ENCODE results near the gene TMOD1.

The TMOD1 gene

DNA sequence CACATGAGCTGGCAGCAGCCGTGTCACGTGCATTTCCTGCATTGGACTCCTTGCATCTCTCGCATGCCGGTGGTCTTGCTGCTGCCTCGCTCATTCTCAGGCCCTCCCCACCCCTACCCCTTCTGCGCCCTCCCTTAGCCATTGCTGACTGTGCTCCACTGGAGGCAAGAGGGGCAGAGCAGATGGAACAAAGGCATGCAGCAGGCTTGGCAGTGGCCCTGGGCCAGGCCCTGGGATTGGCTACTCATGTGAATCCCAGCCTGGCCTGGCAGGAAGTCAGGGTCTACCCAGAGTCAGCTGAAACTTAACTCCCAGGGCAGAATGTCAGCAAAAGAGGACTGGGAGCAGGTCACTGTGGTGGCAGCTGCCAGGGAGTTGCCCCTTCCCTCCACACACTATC, 69.4 kb downstream of the TMOD1 start:
- H2AFZ ChIP-seq (ENCODE audit: low read depth, low read length) = no peak overlapping the region

DNA sequence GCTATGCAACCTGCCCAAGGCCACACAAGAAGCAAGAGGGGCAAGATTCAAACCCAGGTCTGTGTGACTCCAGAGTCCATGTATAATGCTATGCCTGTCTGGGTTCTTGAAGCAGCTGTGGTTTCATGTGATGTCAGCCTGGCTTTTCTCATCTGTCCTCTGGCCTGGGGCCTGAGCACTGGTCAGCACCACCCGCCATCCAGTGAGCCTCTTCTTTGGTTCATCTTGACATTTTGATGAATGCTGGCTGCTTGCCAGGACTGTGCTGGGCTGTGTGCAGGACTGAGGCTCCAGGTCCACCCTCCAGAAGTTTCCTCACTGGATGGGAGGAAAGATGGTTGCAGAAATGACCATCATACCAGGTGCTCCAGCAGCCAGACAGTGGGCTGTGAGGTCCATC, 70.2 kb downstream of the TMOD1 start:
- no peak overlapping the region for H3K9ac ChIP-seq (ENCODE audit: low read length)
- H3K79me2 ChIP-seq (ENCODE audit: low read length) = no peaks in the 10 kb centered on the region
- H3K9me3 ChIP-seq (ENCODE audit: insufficient read depth, low read length) = no peaks in the 10 kb centered on the region
- TF ChIP-seq, protein P1, sequence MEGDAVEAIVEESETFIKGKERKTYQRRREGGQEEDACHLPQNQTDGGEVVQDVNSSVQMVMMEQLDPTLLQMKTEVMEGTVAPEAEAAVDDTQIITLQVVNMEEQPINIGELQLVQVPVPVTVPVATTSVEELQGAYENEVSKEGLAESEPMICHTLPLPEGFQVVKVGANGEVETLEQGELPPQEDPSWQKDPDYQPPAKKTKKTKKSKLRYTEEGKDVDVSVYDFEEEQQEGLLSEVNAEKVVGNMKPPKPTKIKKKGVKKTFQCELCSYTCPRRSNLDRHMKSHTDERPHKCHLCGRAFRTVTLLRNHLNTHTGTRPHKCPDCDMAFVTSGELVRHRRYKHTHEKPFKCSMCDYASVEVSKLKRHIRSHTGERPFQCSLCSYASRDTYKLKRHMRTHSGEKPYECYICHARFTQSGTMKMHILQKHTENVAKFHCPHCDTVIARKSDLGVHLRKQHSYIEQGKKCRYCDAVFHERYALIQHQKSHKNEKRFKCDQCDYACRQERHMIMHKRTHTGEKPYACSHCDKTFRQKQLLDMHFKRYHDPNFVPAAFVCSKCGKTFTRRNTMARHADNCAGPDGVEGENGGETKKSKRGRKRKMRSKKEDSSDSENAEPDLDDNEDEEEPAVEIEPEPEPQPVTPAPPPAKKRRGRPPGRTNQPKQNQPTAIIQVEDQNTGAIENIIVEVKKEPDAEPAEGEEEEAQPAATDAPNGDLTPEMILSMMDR (IDR thresholded peaks at IDR 0.05; ENCODE audit: low read depth, low read length) = no peak
- TF ChIP-seq EZH2phosphoT487 (IDR thresholded peaks at IDR 0.05; ENCODE audit: low read depth) = no peak
- no peaks in the 10 kb centered on the region; the same call in 1 of the 2 replicates for H3K27me3 ChIP-seq (ENCODE audit: low read depth, low read length)
- H3K4me3 ChIP-seq (ENCODE audit: low read length) = no peak overlapping the region
- no peak overlapping the region for H2AFZ ChIP-seq (ENCODE audit: low read depth, low read length)
- H3K4me1 ChIP-seq (ENCODE audit: low read length) = no peaks in the 10 kb centered on the region
- no peak overlapping the region for H3K4me2 ChIP-seq (ENCODE audit: low read length)
- no peak overlapping the region for H3K27ac ChIP-seq (ENCODE audit: low read length)
- no peaks in the 10 kb centered on the region for H4K20me1 ChIP-seq (ENCODE audit: insufficient read depth, low read length)
- H3K36me3 ChIP-seq (replicated peaks; ENCODE audit: low read depth, low read length) = no peaks in the 10 kb centered on the region

More for the DNA sequence above, 69.4 kb downstream of the TMOD1 start:
- Histone ChIP-seq H4K20me1 (ENCODE audit: insufficient read depth, low read length) (no peaks in the 10 kb centered on the region), H3K9ac (ENCODE audit: low read length) (no peak overlapping the region), H3K4me2 (ENCODE audit: low read length) (no peak overlapping the region), H3K9me3 (ENCODE audit: insufficient read depth, low read length) (no peaks in the 10 kb centered on the region), H3K4me1 (ENCODE audit: low read length) (no peaks in the 10 kb centered on the region), H3K4me3 (ENCODE audit: low read length) (no peak overlapping the region), H3K27me3 (ENCODE audit: low read depth, low read length) (no peaks in the 10 kb centered on the region; the same call in 1 of the 2 replicates), H3K79me2 (ENCODE audit: low read length) (no peaks in the 10 kb centered on the region), H3K36me3 (replicated peaks; ENCODE audit: low read depth, low read length) (no peaks in the 10 kb centered on the region), H3K27ac (ENCODE audit: low read length) (no peak overlapping the region)
- TF ChIP-seq EZH2phosphoT487 (IDR thresholded peaks at IDR 0.05; ENCODE audit: low read depth) = no peak
- TF ChIP-seq, protein P1 (IDR thresholded peaks at IDR 0.05; ENCODE audit: low read depth, low read length) = no peak

DNA sequence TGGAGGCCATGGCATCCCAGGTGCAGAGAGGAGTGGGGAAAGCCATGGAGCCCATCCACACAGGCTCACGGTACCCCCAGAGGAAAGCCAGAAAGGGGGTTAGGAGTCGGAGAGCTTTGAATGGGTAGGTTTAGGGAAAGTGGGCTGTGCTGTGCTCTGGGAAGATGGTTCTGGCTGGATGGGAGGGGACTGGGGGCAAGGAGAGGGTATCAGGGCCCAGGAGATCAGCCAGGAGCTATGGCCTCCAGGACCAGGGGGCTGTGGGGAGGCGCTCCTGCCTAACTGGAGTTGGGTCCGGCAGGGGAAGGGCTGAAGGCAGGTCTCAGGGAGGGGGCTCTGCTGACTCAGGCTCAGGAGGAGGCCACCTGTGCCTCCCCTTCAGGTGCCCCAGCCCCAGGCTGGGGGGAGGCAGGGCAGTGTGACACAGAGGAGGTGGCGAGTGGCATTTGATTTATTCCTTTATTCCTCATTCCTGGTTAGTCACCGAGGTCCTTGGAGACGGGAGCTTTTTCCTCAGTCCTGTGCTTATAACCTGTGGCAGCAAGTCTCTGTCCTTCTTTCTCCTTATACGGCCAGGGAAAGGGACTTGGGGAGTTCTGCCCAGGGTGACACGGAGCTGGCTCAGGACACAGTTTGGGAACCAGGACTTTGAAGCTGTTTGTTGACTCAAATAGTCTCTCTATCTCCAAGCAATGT, 70.9 kb downstream of the TMOD1 start:
- Histone ChIP-seq H4K20me1 (ENCODE audit: insufficient read depth, low read length) (no peaks in the 10 kb centered on the region), H3K27me3 (ENCODE audit: low read depth, low read length) (no peaks in the 10 kb centered on the region; the same call in 1 of the 2 replicates), H2AFZ (ENCODE audit: low read depth, low read length) (no peak overlapping the region), H3K27ac (ENCODE audit: low read length) (no peak overlapping the region), H3K9ac (ENCODE audit: low read length) (no peak overlapping the region), H3K36me3 (replicated peaks; ENCODE audit: low read depth, low read length) (no peaks in the 10 kb centered on the region), H3K4me3 (ENCODE audit: low read length) (no peak overlapping the region), H3K4me2 (ENCODE audit: low read length) (no peak overlapping the region), H3K9me3 (ENCODE audit: insufficient read depth, low read length) (no peaks in the 10 kb centered on the region), H3K4me1 (ENCODE audit: low read length) (no peaks in the 10 kb centered on the region), H3K79me2 (ENCODE audit: low read length) (no peaks in the 10 kb centered on the region)
- TF ChIP-seq, protein P1 (IDR thresholded peaks at IDR 0.05; ENCODE audit: low read depth, low read length) = no peak
- no peak for TF ChIP-seq EZH2phosphoT487 (IDR thresholded peaks at IDR 0.05; ENCODE audit: low read depth)

DNA sequence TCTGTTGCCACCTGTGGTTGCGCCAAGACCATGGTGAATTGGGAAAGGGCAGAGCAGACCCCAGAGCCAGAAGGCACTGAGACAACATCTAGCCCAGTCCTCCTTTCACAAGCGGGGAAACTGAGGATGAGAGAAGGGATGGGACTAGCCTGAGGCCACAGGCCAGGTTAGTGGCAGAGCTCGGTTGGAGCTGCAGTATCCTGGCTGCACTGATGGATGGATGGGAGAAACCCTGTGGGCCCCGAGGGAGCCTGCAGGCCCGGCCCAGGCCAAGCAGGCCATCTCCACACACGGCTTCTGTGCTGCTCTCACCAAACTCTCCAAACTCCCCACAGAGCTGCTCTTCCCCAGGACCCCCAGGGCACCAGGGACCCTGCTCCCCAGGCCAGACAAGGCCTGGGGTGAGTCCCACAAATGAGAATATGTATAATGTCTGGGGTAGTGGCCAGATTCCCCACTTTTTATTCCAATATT, 71.5 kb downstream of the TMOD1 start:
- no peak for TF ChIP-seq EZH2phosphoT487 (IDR thresholded peaks at IDR 0.05; ENCODE audit: low read depth)
- TF ChIP-seq, protein P1 (IDR thresholded peaks at IDR 0.05; ENCODE audit: low read depth, low read length) = no peak
- Histone ChIP-seq H3K79me2 (ENCODE audit: low read length) (no peaks in the 10 kb centered on the region), H3K36me3 (replicated peaks; ENCODE audit: low read depth, low read length) (no peaks in the 10 kb centered on the region)

More for the DNA sequence above, 71.5 kb downstream of the TMOD1 start:
- no peak overlapping the region for H3K9ac ChIP-seq (ENCODE audit: low read length)
- H3K4me1 ChIP-seq (ENCODE audit: low read length) = no peaks in the 10 kb centered on the region
- no peaks in the 10 kb centered on the region for H3K9me3 ChIP-seq (ENCODE audit: insufficient read depth, low read length)
- no peak overlapping the region for H3K4me2 ChIP-seq (ENCODE audit: low read length)
- no peak overlapping the region for H2AFZ ChIP-seq (ENCODE audit: low read depth, low read length)
- H3K27ac ChIP-seq (ENCODE audit: low read length) = no peak overlapping the region
- no peak overlapping the region for H3K4me3 ChIP-seq (ENCODE audit: low read length)
- no peaks in the 10 kb centered on the region; the same call in 1 of the 2 replicates for H3K27me3 ChIP-seq (ENCODE audit: low read depth, low read length)
- H4K20me1 ChIP-seq (ENCODE audit: insufficient read depth, low read length) = no peaks in the 10 kb centered on the region

Data from OCI-LY3 (cell line).